Activated CD4-positive, CD25-positive, alpha-beta regulatory T cell treated with anti-CD3 and anti-CD28 coated beads, Interleukin-2, amount 50 U/mL, for 24 hours (primary cell): ENCODE measurements around the gene ZNF3.

Source experiments
- ATAC-seq, 2 donors: fragments of 150-1000 bp; cut with Tn5 transposase; one replicate each; pipeline ENCODE4 v1.10.0; 2021; ENCODE audit warnings: mild to moderate bottlenecking in 1 of 2, moderate library complexity in 1 of 2

ZNF3 gene

DNA sequence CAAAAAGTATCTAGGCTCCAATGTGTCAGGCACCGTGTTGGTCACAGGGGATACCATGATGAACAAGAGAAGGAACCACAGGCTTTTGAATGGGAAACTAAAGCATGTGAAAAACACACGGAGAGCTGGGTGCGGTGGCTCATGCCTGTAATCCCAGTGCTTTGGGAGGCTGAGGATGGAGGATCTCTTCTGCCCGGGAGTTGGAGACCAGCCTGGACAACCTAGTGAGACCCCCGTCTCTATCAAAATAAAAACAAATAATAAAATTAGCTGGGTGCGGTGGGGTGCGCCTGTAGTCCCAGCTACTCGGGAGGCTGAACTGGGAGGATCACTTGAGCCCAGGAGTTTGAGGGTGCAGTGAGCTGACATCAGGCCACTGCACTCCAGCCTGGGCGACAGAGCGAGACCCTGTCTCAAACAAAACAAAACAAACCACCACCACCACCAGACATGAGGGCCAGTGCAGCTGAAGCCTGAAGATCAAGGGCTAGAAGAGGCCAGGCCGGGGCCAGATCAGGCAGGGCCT is 6.6 kb upstream of the ZNF3 start:
- ATAC-seq: no peak

DNA sequence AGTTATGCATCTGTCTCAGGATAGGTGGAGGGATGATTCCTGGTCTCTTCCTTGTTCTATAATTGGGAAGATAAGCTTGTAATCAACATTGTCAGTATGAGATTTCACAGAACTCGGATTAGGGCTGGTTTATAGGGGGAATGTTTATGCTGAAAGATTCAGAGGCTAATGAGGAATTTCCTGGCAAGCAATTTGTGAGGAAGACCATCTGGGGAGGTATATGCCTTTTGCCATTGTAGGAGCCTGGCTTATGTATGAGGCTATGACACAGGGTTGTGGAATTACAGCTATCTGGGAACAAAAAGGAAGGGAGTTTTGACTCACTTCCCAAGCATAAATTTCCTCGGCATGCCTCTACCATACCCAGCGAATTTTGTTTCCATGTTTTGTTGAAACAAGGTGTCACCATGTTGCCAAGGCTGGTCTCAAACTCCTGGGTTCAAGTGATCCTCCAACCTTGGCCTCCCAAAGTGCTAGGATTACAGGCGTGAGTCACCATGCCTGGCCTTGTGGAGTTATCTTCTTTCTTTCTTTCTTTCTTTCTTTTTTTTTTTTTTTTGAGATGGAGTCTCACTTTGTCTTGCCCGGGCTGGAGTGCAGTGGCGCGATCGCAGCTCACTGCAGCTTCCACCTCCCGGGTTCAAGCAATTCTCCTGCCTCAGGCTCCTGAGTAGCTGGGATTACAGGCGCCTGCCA is 5.7 kb upstream of the ZNF3 start:
- ATAC-seq: no peak

GRCh38 chr7:100085515-100085914 is 4.0 kb upstream of the ZNF3 start:
- no peak for ATAC-seq

- no peak for ATAC-seq
Measured at GRCh38 chr7:100082978-100083377, 1.5 kb upstream of the ZNF3 start.

GRCh38 chr7:100080907-100081534 is 502 bp downstream of the ZNF3 start:
- no peak for ATAC-seq

DNA sequence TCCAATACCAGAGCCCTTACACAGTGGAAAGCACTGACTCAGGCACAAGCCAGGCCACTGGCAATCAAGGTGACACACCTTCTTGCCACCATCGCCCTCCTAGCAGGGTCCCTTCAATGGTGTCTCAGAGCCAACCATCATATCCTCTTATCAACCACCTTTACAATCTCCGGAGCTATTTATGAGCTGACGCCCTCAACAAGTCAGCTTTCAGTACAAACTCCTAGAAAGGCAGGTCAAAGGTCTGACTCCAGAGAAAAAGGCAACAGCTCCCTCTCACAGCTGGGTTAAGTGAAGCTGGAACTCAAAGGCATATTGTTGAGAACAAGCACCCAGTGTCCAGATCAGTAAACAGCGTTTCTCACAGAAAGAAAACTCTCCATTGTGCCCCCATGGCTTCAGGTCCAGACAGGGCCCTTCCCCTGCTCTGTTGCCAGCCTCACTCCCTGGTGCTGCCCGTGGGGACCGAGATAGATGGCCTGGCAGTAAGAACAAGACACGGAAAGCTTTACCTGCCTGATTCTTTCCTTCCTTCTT is 2.4 kb downstream of the ZNF3 start:
- no peak for ATAC-seq

DNA sequence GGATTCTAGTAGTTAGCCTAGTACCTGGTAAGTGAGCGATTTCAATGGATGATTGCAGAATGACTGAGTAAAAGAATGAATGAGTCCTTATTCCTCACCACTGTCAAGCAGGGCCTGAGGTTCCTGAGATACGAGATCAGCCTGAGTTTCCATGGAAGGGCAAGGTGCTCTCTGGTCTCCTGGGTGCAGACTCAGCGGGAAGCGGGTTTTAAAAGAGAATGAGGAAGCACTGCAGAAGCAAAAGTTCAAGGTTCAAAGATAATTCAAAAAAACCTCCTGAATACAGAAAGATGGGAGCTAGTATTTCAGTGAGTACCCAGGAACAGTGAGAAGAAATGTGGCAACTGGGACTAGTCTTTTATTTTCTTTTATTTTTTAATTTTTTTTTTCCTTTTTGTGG is 4.3 kb downstream of the ZNF3 start:
- ATAC-seq: no peak

DNA sequence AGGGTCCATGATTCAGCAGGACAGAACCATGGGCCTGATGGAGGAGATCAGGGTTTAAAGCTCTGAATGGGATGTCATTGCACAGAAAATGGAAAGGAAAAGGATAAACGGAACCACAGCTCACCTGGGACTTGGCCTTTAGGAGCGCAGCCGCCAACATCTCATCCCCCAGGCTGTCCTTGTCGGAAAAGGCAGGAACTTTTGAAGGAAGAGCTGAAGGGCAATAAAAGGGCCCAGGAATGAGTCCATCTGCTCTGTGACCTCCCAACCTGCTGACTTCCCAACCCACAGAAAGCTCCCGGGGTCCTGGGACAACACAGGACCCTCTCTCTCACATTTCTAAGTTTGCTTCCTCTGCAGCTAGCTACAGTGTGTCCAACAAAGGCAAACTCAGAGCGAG is 6.1 kb downstream of the ZNF3 start:
- no peak for ATAC-seq

DNA sequence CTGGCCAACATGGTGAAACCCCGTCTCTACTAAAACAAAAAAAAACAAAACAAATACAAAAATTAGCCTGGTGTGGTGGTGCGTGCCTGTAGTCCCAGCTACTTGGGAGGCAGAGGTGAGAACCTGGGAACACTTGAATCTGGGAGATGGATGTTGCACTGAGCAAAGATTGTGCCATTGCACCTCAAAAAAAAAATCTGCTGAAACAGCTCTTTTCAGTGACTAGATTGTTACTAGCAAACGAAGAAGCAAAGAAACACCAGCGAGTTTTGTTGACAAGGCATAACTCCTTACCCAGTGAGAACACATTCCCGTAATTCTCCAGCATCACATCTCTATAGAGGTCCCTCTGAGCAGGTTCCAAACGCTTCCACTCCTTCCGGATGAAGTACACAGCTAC is 6.7 kb downstream of the ZNF3 start:
- no peak for ATAC-seq

- no peak for ATAC-seq
Measured at GRCh38 chr7:100072462-100072861, 9.1 kb downstream of the ZNF3 start.

GRCh38 chr7:100071018-100071723 is 10.4 kb downstream of the ZNF3 start:
- no peak for ATAC-seq

DNA sequence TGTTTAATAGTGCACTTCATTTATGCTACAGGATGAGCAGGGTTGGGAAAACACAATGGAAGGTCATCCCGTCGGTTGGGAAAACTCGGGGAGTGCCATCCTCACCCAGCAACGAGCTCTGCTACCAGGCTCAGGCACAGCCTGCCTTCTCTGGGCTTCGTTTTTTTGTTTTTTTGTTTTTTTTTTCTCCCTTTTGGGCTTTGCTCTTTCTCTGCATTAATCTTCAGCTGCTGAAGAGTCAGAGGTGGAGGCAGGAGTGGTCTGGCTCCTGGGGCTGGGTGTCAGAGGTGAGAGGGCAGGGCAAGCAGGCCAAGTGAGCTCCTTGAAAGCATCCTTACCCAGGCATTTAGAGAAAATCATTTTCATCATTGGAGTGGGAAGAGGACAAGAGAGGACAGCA is 11.5 kb downstream of the ZNF3 start:
- ATAC-seq: no peak

DNA sequence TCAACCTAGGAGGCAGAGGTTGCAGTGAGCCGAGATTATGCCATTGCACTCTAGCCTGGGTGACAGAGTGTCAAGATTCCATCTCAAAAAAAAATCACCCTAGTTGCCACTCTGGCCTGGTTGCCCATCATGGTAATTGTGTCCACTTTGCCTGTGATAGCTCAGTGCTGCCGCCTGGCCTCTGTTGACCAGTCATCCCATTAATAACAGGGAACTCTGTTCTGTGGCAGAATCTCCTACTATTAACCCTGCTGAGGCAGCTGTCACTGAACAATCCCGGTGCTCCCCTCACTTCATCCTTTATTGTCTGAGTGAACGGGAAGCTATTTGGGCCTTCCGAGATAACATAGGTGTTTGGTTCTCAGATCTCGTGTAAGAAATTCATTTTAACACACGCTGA is 14.6 kb downstream of the ZNF3 start:
- ATAC-seq: no peak

DNA sequence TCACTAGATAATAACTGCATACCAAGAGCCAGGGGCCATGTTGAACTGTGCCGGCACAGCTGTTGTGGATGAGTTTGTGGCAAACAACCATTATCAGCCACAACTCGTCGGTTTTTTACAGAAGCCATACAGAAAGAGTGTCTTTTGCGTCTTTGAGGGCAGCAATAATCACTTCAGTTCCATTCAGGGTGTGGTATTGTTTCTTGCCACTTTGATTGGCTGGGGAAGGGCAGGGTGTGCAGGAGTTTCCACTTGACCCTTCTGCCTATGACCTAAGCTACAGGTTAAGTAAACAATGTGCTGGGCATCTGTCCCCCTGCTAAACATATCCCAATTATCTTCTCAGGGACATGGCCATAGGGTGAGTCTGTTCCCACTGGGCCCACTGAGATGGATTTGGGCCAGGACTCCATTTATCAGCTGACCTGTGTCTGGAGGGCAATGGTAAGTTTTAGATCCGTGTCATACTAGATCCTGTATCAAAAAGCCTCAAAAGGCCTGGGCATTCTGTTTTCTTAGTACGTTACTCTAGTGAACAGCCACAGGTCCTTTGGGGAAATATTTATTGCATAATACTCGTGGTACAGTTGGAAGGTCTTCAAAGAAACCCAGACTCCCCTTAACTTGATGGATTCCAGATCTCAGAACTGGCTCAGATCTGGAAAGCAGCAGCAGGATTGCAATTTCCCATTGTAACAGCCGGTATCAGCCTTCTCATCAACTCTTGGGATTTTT is 15.9 kb downstream of the ZNF3 start:
- no peak for ATAC-seq

DNA sequence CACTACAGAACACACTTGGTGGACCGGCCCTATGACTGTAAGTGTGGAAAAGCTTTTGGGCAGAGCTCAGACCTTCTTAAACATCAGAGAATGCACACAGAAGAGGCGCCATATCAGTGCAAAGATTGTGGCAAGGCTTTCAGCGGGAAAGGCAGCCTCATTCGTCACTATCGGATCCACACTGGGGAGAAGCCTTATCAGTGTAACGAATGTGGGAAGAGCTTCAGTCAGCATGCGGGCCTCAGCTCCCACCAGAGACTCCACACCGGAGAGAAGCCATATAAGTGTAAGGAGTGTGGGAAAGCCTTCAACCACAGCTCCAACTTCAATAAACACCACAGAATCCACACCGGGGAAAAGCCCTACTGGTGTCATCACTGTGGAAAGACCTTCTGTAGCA is 17.4 kb downstream of the ZNF3 start:
- ATAC-seq: no peak

- ATAC-seq: no peak
Measured at GRCh38 chr7:100063376-100063775, 18.1 kb downstream of the ZNF3 start.

DNA sequence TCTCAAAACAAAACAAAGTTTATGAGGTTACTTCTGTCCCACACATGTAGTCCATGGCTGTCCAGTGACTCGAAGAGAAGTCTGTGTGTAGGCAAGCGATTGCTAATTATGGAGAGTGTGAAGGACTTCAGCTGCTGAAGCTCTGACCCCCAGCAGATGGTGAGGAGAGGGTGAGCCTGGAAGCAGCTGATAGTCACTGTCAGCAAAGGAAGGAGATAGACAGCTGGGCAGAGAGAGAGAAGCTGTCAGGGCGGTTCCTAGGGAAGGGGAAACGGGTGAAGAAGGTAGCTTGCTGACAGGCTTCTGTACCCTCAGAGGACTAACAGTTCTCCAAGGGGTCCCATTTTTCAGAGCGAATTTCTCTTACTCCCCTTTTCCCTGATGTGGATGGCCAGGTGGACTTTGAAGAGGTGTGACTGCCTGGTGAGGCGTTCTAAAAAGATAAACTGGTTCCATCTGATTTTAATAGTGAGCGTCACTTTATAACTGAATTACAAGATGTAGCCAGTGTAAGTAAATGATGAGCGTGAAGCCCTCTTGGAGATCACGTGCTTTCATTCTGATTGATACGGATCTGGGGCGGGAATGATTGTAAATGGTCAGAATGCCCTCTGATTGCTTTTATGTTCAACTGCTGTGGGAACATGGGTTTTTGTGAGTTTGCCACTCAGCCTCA is 19.9 kb downstream of the ZNF3 start:
- ATAC-seq: no peak

GRCh38 chr7:100059251-100059739 is 22.2 kb downstream of the ZNF3 start:
- no peak for ATAC-seq

DNA sequence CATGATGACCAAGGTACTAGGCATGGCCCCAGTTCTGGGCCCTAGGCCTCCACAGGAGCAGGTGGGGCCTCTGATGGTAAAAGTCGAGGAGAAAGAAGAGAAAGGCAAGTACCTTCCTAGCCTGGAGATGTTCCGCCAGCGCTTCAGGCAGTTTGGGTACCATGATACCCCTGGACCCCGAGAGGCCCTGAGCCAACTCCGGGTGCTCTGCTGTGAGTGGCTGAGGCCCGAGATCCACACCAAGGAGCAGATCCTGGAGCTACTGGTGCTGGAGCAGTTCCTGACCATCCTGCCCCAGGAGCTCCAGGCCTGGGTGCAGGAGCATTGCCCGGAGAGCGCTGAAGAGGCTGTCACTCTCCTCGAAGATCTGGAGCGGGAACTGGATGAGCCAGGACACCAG is 24.5 kb downstream of the ZNF3 start:
- no peak for ATAC-seq

GRCh38 chr7:100053215-100053614 is 28.3 kb downstream of the ZNF3 start:
- no peak for ATAC-seq

- no peak for ATAC-seq
Measured at GRCh38 chr7:100051611-100052010, 29.9 kb downstream of the ZNF3 start.
